ENCODE data around the gene PLEK.

PLEK gene

GRCh38 chr2:68385220-68385906 lies 20.3 kb downstream of the PLEK start:
- H3K27ac Mint-ChIP-seq, result no peak overlapping the region

GRCh38 chr2:68385907-68386287 lies 20.8 kb downstream of the PLEK start:
- no peak overlapping the region for H3K4me3 Mint-ChIP-seq
- H3K9me3 Mint-ChIP-seq, result no peaks in the 10 kb centered on the region
- H3K27me3 Mint-ChIP-seq (ENCODE audit: low read depth, poor library complexity), result peaks cover 4% of the 10 kb centered on the region
- peaks cover 31% of the 10 kb centered on the region for H3K4me1 Mint-ChIP-seq
- no peak overlapping the region for H3K27ac Mint-ChIP-seq
- TF ChIP-seq, protein P1, sequence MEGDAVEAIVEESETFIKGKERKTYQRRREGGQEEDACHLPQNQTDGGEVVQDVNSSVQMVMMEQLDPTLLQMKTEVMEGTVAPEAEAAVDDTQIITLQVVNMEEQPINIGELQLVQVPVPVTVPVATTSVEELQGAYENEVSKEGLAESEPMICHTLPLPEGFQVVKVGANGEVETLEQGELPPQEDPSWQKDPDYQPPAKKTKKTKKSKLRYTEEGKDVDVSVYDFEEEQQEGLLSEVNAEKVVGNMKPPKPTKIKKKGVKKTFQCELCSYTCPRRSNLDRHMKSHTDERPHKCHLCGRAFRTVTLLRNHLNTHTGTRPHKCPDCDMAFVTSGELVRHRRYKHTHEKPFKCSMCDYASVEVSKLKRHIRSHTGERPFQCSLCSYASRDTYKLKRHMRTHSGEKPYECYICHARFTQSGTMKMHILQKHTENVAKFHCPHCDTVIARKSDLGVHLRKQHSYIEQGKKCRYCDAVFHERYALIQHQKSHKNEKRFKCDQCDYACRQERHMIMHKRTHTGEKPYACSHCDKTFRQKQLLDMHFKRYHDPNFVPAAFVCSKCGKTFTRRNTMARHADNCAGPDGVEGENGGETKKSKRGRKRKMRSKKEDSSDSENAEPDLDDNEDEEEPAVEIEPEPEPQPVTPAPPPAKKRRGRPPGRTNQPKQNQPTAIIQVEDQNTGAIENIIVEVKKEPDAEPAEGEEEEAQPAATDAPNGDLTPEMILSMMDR (IDR thresholded peaks at IDR 0.05), result no peak
- no peak for DNase-seq
- H3K36me3 Mint-ChIP-seq (ENCODE audit: low read depth), result no peaks in the 10 kb centered on the region

More at GRCh38 chr2:68385220-68385906, 20.3 kb downstream of the PLEK start:
- DNase-seq, result no peak
- peaks cover 31% of the 10 kb centered on the region for H3K4me1 Mint-ChIP-seq
- H3K36me3 Mint-ChIP-seq (ENCODE audit: low read depth), result no peaks in the 10 kb centered on the region
- TF ChIP-seq, protein P1 (IDR thresholded peaks at IDR 0.05), result no peak
- peaks cover 4% of the 10 kb centered on the region for H3K27me3 Mint-ChIP-seq (ENCODE audit: low read depth, poor library complexity)
- H3K4me3 Mint-ChIP-seq, result no peak overlapping the region
- no peaks in the 10 kb centered on the region for H3K9me3 Mint-ChIP-seq

- H3K4me3 Mint-ChIP-seq, result no peak overlapping the region
- H3K36me3 Mint-ChIP-seq (ENCODE audit: low read depth), result no peaks in the 10 kb centered on the region
- H3K27me3 Mint-ChIP-seq (ENCODE audit: low read depth, poor library complexity), result peaks cover 4% of the 10 kb centered on the region
- no peak overlapping the region for H3K27ac Mint-ChIP-seq
- DNase-seq, result no peak
- TF ChIP-seq, protein P1 (IDR thresholded peaks at IDR 0.05), result no peak
- no peaks in the 10 kb centered on the region for H3K9me3 Mint-ChIP-seq
- H3K4me1 Mint-ChIP-seq, result peaks cover 31% of the 10 kb centered on the region
These were observed 21.3 kb downstream of the PLEK start for GRCh38 chr2:68386365-68386764.

- Mint-ChIP-seq H3K4me1 (peaks cover 31% of the 10 kb centered on the region), H3K9me3 (no peaks in the 10 kb centered on the region), H3K4me3 (peak overlapping the region; percentile 1), H3K27me3 (ENCODE audit: low read depth, poor library complexity) (peaks cover 4% of the 10 kb centered on the region), H3K27ac (peak overlapping the region; percentile 15), H3K36me3 (ENCODE audit: low read depth) (no peaks in the 10 kb centered on the region)
- no peak for DNase-seq
- TF ChIP-seq, protein P1 (IDR thresholded peaks at IDR 0.05), result no peak
These were observed 22.6 kb downstream of the PLEK start for GRCh38 chr2:68387408-68388350.

DNA sequence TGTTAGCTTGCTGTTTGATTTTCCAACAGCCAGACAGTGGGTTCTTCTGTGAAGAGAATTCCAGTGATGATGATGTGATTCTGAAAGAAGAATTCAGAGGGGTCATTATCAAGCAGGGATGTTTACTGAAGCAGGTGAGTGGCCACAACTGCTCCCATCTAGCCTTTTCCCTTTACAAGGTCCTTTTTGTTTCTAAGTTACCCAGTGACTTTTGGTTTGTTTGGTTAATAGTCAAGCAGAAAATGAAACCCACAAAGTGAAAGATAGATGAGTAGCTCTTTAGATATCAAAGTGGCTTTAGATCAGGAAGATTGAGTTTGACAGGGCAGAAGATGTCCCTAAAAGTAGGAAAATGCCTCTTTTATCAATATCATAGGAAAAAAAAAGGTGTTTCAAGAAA lies 23.3 kb downstream of the PLEK start:
- Mint-ChIP-seq H3K9me3 (no peaks in the 10 kb centered on the region), H3K27me3 (ENCODE audit: low read depth, poor library complexity) (peaks cover 4% of the 10 kb centered on the region), H3K4me1 (peaks cover 29% of the 10 kb centered on the region), H3K36me3 (ENCODE audit: low read depth) (no peaks in the 10 kb centered on the region), H3K4me3 (no peak overlapping the region), H3K27ac (no peak overlapping the region)
- TF ChIP-seq, protein P1 (IDR thresholded peaks at IDR 0.05), result no peak
- DNase-seq, result no peak

Measured in nephron progenitor cell (in vitro differentiated cells).